Heart left ventricle (tissue), 13 donors: ENCODE results near the gene BAK1.

Source experiments
- CTCF ChIP-seq, 12 donors: fragments of 200-600 bp; sonication (generic) in 4 of 12; IDR thresholded peaks; one replicate each; pipeline versions ENCODE4 v1.5.0 to v1.8.0; 2018 to 2022; ENCODE audit warnings: antibody characterized with exemption in 12 of 12, mild to moderate bottlenecking in 5 of 12
- POLR2A ChIP-seq, 2 donors: fragments of 450-650 bp; IDR thresholded peaks; one replicate each; pipeline ENCODE4 v1.6.1; 2017; ENCODE audit warnings: antibody characterized with exemption in 2 of 2, mild to moderate bottlenecking in 2 of 2, moderate library complexity in 2 of 2
- donor health status: ischemic (EF 13 %, LVEDD 7.1; RV severe dilation, severe dysfunction).
- donor health status: DM: no; HTN: yes; CAD: no.
- donor health status: DM: no; HTN: no; CAD: no.
- donor health status: ischemic (EF 25% LVEDD 6.9; RV normal size, moderate dysfunction).
- donor health status: ischemic (EF 25% LVEDD 5.7; RV mildly dilated, moderate dysfunction).
- donor health status: ischemic (EF 35%, LVEDD 5.7; RV mildly dilated, moderate dysfunction).
- donor health status: nonischemic (EF 11% LVEDD 7.7; RV severe dilation, severe dysfunction).
- donor health status: DM: yes; HTN: yes; CAD: no.
- donor health status: PGD.
- donor health status: ischemic (EF 29% LVEDD 5.4; RV normal size, mild dysfunction).
- donor health status: nonischemic (EF 23%, LVEDD 6.1; RV moderate dilation, normal function).

GRCh38 chr6:33592280-33592594 lies 12.2 kb upstream of the BAK1 start:
- TF ChIP-seq CTCF (IDR thresholded peaks at IDR 0.05) (no peak), POLR2A (IDR thresholded peaks at IDR 0.05) (no peak)
